Measurements from ENCODE around the gene BNC2. TPM values are rescaled to one million over a fixed set of nuclear protein-coding genes. Genes with fewer than 3 reads are reported as not detected.

BNC2 gene
- total and polyA plus RNA-seq, 2 experiments from 2014 or later, result 13.8 to 18.5 TPM

DNA sequence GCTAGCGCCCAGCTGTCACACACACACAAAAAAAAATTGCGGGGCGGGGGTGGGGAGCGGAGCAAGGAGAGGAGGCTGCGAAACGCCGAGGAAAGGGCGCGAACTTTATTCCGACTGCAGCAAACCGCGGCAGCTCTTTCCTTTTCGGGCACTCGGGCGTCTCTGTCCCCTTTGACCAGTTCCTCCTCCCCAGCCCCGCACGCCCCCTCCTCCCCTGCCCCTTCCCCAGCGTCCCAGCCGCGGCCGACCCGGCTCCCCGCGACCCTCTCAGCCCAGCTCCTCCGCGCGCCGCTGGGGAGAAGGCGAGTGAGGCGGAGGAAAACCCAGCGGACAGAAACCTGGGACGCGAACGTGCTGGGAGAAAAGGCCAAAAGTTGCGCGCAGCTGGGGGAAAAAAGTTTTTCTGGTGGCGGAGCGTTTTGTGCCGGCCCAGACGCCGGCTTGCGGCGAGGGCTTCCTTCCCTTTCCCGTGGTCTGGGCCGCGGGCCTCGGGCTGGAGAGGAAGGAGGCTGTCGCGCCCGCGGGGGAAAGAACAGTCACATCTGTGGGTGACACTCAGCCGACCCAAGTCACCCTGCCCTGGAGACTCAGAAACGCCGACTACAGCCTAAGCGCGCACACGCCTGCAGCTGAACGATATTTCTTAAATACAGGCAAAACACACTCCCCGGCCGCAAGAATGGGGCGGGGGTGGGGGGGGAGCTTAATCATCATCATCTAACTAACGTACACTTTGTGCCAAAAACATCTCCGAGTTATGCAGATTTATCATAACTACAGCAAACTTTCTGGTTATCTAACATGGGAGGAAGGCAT is 1.1 kb upstream of the BNC2 start:
- no peak for TF ChIP-seq EZH2phosphoT487 (IDR thresholded peaks at IDR 0.05; ENCODE audit: insufficient read depth, low read depth)
- TF ChIP-seq EZH2 (IDR thresholded peaks at IDR 0.05; ENCODE audit: insufficient read depth, poor library complexity, severe bottlenecking), result no peak
- Histone ChIP-seq H3K4me3 (peak overlapping the region; percentile 95), H3K36me3 (ENCODE audit: low read depth) (no peaks in the 10 kb centered on the region), H3K4me2 (ENCODE audit: unreplicated experiment) (peak overlapping the region; percentile 93), H3K9me3 (ENCODE audit: low read depth) (no peaks in the 10 kb centered on the region), H3F3A (ENCODE audit: insufficient read depth) (peaks cover 42% of the 10 kb centered on the region), H3K27ac (peak overlapping the region; percentile 67), H3K27me3 (replicated peaks; ENCODE audit: insufficient read depth) (no peaks in the 10 kb centered on the region), H3K9ac (peak overlapping the region; percentile 80), H3K79me2 (ENCODE audit: insufficient read depth) (peaks cover 33% of the 10 kb centered on the region), H3K4me1 (ENCODE audit: insufficient read depth) (peaks cover 40% of the 10 kb centered on the region), H4K20me1 (ENCODE audit: insufficient read depth) (no peaks in the 10 kb centered on the region), H2AFZ (peak overlapping the region; percentile 88), H3K9me2 (ENCODE audit: insufficient read depth) (no peaks in the 10 kb centered on the region)
- in situ Hi-C loops (cut with MboI), result no loop called here
- peak; percentile 82 for DNase-seq
- WGBS, 2 experiments (ENCODE audit: low coverage in 1 of 2, low lambda C conversion rate in 2 of 2, missing lambda C conversion rate in 2 of 2), result 1 to 3% methylated on average over 33 to 62 of the region's 63 CpGs

DNA sequence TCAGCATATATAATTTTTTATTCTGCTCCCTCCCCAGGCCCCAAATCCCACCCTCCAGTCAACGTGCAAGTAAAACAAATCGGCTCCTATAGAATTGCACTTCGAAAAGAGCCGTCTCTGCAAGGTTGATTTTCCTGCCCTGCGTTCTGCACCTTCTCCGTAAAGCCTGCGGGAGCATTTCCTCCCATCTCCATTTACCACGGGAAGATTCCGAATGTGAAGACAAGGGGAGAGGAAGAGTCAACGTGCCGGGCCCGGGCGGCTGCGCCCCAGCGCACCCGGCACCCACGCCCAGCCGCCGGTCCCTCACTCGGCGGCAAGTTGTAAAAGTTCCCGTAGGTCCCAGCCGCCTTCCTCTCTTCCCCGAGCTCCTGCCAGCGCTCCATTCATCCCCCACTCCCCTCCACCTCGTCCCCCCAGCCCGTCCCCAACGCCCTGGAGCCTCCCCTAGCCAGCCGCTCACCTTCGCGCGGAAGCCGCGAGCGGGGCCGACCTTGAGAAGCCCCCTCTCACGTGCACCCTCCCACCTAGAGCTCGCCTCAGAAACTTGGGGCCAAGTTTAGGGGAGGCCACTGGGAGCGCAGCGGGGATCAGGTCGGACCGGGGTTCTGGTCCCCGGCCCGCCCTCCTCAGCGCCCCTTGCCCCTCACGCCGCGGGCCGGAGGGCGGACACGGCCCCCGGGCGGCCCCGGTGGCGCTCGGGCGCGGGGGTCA is 431 bp downstream of the BNC2 start:
- no peaks in the 10 kb centered on the region for H3K9me3 ChIP-seq (ENCODE audit: low read depth)
- H3K4me3 ChIP-seq, result peak overlapping the region; percentile 95
- H3K79me2 ChIP-seq (ENCODE audit: insufficient read depth), result peaks cover 47% of the 10 kb centered on the region
- no peaks in the 10 kb centered on the region for H3K36me3 ChIP-seq (ENCODE audit: low read depth)
- in situ Hi-C loops (cut with MboI), result no loop called here
- peaks cover 55% of the 10 kb centered on the region for H3K4me1 ChIP-seq (ENCODE audit: insufficient read depth)
- peaks cover 56% of the 10 kb centered on the region for H3F3A ChIP-seq (ENCODE audit: insufficient read depth)
- no peaks in the 10 kb centered on the region for H4K20me1 ChIP-seq (ENCODE audit: insufficient read depth)
- H3K9ac ChIP-seq, result peak overlapping the region; percentile 80
- no peaks in the 10 kb centered on the region for H3K27me3 ChIP-seq (replicated peaks; ENCODE audit: insufficient read depth)
- H3K27ac ChIP-seq, result peak overlapping the region; percentile 67
- TF ChIP-seq EZH2 (IDR thresholded peaks at IDR 0.05; ENCODE audit: insufficient read depth, poor library complexity, severe bottlenecking) (no peak), EZH2phosphoT487 (IDR thresholded peaks at IDR 0.05; ENCODE audit: insufficient read depth, low read depth) (no peak)
- no peaks in the 10 kb centered on the region for H3K9me2 ChIP-seq (ENCODE audit: insufficient read depth)
- peak overlapping the region; percentile 93 for H3K4me2 ChIP-seq (ENCODE audit: unreplicated experiment)
- WGBS, 2 experiments (ENCODE audit: low coverage in 1 of 2, low lambda C conversion rate in 2 of 2, missing lambda C conversion rate in 2 of 2), result 2 to 3% methylated on average over 46 to 58 of the region's 58 CpGs
- peak overlapping the region; percentile 88 for H2AFZ ChIP-seq
- DNase-seq, result peak; percentile 65

DNA sequence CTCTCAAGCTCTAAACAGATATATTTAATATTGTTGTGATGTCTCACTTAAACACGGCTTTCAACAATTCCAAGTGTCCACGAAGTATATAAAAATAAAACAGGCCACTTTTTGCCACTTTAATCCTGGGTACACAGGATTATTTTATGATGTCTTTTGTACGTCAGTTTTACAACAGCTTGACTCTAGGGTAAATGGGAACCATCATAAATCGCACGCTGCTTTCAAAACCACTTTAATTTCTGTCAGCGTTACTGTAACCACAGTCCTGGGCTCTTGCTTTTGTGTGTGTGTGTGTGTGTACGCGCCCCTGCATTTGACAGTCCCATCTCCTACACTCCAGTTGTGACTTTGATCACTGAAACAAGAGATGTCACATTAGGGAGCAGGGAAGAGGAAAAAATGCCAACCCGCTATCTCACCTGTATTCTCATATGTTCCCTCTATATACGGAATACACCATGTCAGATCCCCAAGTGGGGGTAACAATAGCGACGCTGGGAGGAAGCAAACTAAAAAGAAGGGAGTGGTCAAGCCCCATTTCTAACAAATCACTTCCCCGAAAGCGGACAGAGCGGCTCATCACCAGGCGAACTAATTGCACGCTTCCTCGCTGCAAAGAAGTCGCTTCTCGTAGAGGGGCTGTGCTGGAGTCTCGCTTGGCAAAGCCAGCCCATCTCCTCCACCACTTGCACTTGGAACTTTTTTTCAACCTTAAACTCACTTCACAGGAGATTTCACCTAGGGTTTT is 1.2 kb downstream of the BNC2 start:
- 93 to 94% methylated on average over 21 of the region's 21 CpGs for WGBS, 2 experiments (ENCODE audit: low coverage in 1 of 2, low lambda C conversion rate in 2 of 2, missing lambda C conversion rate in 2 of 2)
- Histone ChIP-seq H2AFZ (peak overlapping the region; percentile 88), H3K4me1 (ENCODE audit: insufficient read depth) (peaks cover 63% of the 10 kb centered on the region), H3K9me3 (ENCODE audit: low read depth) (no peaks in the 10 kb centered on the region), H3K79me2 (ENCODE audit: insufficient read depth) (peaks cover 52% of the 10 kb centered on the region), H3K9ac (peak overlapping the region; percentile 80), H3K27ac (no peak overlapping the region; the same call in 1 of the 2 replicates), H3F3A (ENCODE audit: insufficient read depth) (peaks cover 64% of the 10 kb centered on the region), H3K36me3 (ENCODE audit: low read depth) (no peaks in the 10 kb centered on the region), H3K4me2 (ENCODE audit: unreplicated experiment) (peak overlapping the region; percentile 93), H4K20me1 (ENCODE audit: insufficient read depth) (no peaks in the 10 kb centered on the region), H3K27me3 (replicated peaks; ENCODE audit: insufficient read depth) (no peaks in the 10 kb centered on the region), H3K4me3 (peak overlapping the region; percentile 95), H3K9me2 (ENCODE audit: insufficient read depth) (no peaks in the 10 kb centered on the region)
- in situ Hi-C loops (cut with MboI), result no loop called here
- TF ChIP-seq EZH2phosphoT487 (IDR thresholded peaks at IDR 0.05; ENCODE audit: insufficient read depth, low read depth), result no peak
- no peak for TF ChIP-seq EZH2 (IDR thresholded peaks at IDR 0.05; ENCODE audit: insufficient read depth, poor library complexity, severe bottlenecking)
- DNase-seq, result no peak

DNA sequence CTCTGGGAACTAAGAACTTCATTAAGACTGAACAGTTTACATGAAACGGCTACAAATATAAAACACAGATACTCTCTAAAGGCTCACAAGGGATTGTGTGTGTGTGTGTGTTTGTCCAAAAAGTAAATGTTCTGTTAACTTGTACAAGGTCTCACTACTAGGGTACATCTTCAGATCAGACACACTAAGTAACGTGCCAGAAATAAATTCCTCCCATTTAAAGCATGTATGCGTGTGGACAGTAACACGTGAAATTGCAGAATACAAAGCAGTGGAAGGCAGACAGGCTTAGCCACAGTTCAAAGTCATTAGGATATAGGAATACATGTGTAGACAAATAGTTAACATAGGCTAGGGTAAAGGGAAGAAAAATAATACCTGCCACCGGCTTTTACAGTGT is 1.8 kb downstream of the BNC2 start:
- in situ Hi-C loops (cut with MboI), result no loop called here
- H3K4me2 ChIP-seq (ENCODE audit: unreplicated experiment), result peak overlapping the region; percentile 93
- peak; percentile 9 for DNase-seq
- peaks cover 58% of the 10 kb centered on the region for H3K79me2 ChIP-seq (ENCODE audit: insufficient read depth)
- peaks cover 69% of the 10 kb centered on the region for H3K4me1 ChIP-seq (ENCODE audit: insufficient read depth)
- H3K9me2 ChIP-seq (ENCODE audit: insufficient read depth), result no peaks in the 10 kb centered on the region
- H4K20me1 ChIP-seq (ENCODE audit: insufficient read depth), result no peaks in the 10 kb centered on the region
- no peak overlapping the region for H2AFZ ChIP-seq
- no peaks in the 10 kb centered on the region for H3K36me3 ChIP-seq (ENCODE audit: low read depth)
- no peaks in the 10 kb centered on the region for H3K27me3 ChIP-seq (replicated peaks; ENCODE audit: insufficient read depth)
- peak overlapping the region; percentile 52 for H3K9ac ChIP-seq
- no peak for TF ChIP-seq EZH2phosphoT487 (IDR thresholded peaks at IDR 0.05; ENCODE audit: insufficient read depth, low read depth)
- TF ChIP-seq EZH2 (IDR thresholded peaks at IDR 0.05; ENCODE audit: insufficient read depth, poor library complexity, severe bottlenecking), result no peak
- H3F3A ChIP-seq (ENCODE audit: insufficient read depth), result peaks cover 69% of the 10 kb centered on the region
- H3K27ac ChIP-seq, result peak overlapping the region; percentile 49
- no peaks in the 10 kb centered on the region for H3K9me3 ChIP-seq (ENCODE audit: low read depth)
- H3K4me3 ChIP-seq, result peak overlapping the region; percentile 95
- 78 to 81% methylated on average over 5 of the region's 5 CpGs for whole genome bisulfite sequencing, 2 experiments (ENCODE audit: low coverage in 1 of 2, low lambda C conversion rate in 2 of 2, missing lambda C conversion rate in 2 of 2)

Measured in GM23248 (cell line).